GM12801 (cell line): ENCODE results near the gene ERCC6L.

ENCODE experiments used
- TF ChIP-seq, protein P1 (sequence below): IDR thresholded peaks from one replicate; pipeline ENCODE4 v1.5.1; 2011; ENCODE audit warnings: control low read depth; ENCODE audit not compliant: insufficient read length; ENCODE audit errors: extremely low read depth

Gene ERCC6L

DNA sequence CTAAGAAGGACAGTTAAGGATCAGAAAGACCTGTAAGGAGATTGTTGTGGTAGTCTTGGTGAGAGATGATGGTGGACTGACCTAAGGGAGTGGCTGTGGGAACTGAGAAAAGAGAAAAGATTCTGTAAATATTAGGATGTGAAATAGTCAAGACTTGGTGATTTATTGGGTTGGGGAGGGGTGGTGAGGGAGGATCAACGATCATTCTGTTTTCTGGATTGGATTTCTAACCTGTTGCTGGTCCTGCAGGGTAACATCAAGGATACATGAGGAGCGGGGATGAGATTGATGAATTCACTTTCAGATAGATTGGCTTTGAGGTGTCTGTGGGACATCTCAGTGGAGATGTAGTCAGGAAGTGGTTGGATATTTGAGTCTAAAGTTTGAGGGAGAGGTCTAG, 55.9 kb downstream of the ERCC6L start:
- TF ChIP-seq, protein P1, sequence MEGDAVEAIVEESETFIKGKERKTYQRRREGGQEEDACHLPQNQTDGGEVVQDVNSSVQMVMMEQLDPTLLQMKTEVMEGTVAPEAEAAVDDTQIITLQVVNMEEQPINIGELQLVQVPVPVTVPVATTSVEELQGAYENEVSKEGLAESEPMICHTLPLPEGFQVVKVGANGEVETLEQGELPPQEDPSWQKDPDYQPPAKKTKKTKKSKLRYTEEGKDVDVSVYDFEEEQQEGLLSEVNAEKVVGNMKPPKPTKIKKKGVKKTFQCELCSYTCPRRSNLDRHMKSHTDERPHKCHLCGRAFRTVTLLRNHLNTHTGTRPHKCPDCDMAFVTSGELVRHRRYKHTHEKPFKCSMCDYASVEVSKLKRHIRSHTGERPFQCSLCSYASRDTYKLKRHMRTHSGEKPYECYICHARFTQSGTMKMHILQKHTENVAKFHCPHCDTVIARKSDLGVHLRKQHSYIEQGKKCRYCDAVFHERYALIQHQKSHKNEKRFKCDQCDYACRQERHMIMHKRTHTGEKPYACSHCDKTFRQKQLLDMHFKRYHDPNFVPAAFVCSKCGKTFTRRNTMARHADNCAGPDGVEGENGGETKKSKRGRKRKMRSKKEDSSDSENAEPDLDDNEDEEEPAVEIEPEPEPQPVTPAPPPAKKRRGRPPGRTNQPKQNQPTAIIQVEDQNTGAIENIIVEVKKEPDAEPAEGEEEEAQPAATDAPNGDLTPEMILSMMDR = no peak

DNA sequence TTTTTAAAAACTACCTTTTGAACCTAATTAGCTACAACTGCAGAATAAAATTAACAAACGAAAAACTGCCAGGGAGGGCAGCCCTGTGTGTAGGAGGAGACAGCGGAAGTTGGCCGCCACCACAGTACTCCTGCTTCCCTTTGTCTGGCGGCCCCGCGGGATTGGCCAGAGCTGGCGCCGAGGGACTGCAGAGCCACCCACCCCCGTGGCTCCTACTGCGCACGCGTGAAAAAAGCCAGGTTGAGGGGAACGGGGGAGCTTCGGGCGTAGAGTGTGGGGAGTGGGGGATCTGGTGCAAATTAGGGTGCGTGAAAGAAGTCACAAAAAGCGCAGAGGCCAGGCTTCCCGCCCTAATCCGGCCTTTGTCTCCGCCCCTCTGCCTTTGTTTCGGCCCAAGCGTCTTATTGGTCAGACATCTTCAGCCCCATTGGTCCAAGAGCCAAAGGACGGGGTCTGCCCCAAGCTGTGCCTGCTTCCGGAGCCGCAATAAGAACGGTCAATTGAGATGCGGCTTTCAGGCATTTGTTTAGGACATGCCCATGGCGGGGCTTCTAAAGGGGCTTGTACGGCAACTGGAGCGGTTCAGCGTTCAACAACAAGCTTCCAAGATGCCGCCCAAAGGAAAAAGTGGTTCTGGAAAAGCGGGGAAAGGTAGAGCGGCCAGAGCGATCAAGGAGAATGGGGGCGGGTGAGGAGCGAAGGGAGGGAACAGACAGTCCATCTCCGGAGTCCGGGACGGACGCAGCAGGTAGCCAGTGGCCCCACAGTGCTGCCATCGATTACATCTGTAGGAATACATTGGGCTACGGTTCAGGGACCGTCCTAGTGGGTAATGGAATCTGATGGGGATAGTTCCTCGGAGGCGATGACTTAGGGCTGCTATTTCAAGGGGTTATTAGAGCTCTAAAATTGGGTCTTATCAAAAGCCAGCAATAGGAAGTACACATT, 57.4 kb downstream of the ERCC6L start, which contains the start of gene PIN4:
Gene PIN4, plus strand, starts transcription at position 580 of the 948 bp plus-strand sequence. Its CDS starts 29 bp downstream, at position 609.
- TF ChIP-seq, protein P1 = no peak

DNA sequence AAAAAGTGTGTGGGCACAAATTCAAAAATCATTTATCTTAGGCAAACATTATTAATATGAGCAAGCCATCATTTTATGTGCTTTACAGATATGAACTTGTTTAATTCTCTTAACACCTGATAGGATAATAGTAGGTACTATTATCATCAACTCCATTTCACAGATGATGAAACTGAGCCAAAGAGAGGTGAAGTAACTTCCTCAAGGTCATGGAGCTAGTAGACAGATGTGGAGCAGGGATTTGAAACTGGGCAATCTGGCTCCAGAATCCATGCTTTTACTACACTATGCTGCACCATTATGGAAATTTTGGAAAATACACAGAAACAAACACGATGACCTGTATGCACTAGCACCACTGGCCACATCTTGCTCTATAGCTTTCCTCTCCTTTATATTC, 58.3 kb downstream of the ERCC6L start:
- TF ChIP-seq, protein P1 = no peak

DNA sequence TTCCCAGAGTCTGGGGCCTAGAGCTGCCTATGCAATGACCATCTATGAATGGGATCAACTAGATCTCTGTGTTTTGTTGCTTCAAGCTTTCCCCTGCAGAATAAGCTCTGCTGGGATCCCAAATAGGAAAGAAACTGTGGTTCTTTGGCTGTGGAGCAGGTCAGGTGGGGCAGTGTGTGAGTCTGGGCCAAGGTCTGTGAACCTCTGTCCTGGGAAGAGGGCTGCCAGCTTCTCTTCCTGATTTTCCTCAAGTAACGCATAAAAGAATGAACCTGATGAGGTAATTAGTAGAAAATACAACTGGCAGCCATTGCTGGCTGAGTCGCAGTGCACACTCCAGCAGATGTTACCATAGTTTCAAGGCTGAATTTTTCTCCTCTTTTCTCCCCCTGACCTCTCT, 61.8 kb downstream of the ERCC6L start:
- TF ChIP-seq, protein P1 = no peak

DNA sequence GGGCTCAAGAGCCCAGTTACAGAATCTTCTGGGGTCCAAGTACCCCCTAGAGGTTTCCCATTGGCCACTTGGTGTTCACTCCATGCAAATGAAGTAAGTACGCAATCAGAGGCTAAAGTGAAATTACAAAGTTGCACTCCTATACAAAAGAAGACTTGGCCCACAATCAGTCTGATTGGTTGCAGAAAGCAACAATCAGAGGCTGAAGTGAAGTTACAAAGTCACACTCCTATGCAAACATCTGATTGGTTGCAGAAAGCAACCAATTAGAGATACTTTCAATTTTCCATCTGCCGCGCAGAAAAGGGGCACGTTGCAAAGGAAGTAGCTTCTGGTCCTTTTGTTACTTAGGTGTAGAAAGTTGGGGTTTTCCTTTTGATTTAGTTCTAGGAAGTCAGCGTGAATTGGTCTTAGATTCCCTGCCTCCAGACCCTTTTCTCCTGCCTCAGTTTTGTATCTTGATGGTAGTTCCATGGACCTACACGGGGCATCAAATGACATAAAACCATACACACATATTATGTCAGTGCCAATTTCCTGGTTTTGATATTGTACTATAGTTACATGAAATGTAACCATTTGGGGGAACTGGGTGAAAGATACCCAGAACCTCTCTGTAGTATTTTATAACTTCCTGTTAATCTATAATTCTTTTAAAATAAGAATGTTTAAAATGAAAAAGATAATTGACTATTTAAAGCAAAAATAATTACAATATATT, 69.7 kb downstream of the ERCC6L start:
- TF ChIP-seq, protein P1 = no peak

DNA sequence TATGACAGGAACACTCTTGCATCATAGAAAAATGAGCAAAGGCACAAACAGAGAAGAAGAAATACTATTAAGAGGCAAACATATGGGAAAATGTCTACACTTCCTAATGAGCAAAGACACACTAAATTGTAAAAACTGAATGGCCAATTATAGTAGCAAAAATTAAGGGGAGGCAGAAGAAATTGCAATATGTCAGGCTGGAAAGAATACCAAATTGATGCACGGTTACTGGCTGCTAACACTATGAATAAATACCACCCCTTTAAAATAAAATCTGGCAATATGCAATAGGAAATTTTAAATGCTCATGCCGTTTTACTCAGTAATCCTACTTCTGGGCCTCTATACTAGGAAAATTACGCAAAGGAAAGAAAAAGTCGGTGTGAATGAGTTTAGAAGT, 73.3 kb downstream of the ERCC6L start:
- TF ChIP-seq, protein P1 = no peak

DNA sequence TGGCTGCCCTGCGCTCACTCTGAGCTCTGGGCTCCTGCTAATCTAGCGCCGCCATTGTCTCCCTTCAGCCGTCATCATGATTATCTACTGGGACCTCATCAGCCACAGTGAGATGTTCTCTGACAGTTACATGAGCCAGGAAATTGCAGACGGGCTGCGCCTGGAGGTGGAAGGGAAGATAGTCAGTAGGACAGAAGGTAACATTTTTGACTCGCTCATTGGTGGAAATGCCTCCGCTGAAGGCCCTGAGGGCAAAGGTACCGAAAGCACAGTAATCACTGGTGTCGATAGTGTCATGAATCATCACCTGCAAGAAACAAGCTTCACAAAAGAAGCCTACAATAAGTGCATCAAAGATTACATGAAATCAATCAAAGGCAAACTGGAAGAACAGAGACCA, 79.1 kb downstream of the ERCC6L start:
- TF ChIP-seq, protein P1 = no peak
